GM12874 (cell line): ENCODE data around the gene COL4A4.

ENCODE experiments used
- CTCF ChIP-seq: IDR thresholded peaks from 2 replicates; pipeline ENCODE4 v1.5.1; 2011; ENCODE audit warnings: low read depth, mild to moderate bottlenecking, control low read depth, low read length, moderate library complexity; ENCODE audit not compliant: insufficient read depth

The COL4A4 gene

DNA sequence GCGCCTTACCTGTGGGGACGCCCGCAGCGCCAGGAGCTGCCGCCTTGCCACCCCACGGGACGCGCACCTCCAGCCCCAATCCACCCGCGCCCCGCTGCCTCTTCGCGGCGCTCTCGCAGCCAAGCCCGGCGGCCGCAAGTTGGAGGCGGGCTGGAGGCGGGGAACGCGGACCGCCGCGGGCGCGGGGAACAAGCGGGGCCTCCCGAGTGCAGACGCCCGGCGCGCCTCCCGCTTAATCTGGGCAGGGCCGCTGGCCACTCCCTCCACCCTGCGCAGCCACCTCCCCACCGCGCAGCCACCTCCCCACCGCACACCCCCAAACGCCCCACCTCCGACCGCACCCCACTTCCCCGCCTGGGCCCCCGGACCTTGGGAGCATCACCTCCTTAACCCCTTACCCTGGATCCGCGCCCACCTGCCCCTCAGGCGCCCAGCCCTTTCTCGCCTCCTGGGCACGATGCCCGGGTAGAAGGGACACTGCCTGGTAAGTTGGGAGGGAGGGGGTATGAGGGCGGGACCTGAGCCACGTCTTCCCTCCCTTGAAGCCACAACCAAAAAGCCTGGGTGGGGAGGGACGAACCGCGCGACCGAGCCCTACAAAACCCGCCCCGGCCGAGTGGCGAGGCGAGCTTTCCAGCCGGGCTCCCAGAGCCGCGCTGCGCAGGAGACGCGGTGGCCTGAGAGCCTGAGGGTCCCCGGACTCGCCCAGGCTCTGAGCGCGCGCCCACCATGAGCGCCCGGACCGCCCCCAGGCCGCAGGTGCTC is at the start of gene COL4A4, which contains the start of gene COL4A3:
COL4A4 (minus strand) TSS at position 208 of the 765 bp plus-strand sequence. CDS start 16,722 bp downstream, outside the sequence.
COL4A3 (plus strand) TSS at position 627 of the 765 bp plus-strand sequence; CDS start at position 730, 103 bp downstream.
- TF ChIP-seq CTCF, result no peak

GRCh38 chr2:227207573-227207972 is 43.6 kb upstream of the COL4A4 start:
- no peak for TF ChIP-seq CTCF

DNA sequence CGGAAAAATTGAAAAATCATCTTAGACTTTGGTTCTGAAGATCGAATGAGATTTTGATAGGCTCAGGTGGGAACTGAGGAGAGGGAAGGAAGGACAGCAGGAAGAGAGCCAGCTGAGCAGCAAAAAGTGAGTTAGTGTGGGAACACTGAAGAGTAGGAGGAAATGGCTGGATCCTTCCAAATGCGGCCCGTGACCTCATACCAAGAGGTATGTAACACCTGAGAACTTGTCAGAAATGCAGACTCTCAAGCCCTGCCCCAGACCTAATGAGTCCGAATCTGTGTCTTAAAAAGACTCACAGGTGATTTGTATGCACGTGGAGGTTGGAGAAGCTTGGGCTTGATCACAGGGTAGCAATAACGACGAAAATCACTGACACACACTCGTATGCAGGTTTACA is 42.4 kb upstream of the COL4A4 start:
- TF ChIP-seq CTCF, result no peak

- TF ChIP-seq CTCF, result no peak
These were observed 41.7 kb upstream of the COL4A4 start for GRCh38 chr2:227205701-227206100.

DNA sequence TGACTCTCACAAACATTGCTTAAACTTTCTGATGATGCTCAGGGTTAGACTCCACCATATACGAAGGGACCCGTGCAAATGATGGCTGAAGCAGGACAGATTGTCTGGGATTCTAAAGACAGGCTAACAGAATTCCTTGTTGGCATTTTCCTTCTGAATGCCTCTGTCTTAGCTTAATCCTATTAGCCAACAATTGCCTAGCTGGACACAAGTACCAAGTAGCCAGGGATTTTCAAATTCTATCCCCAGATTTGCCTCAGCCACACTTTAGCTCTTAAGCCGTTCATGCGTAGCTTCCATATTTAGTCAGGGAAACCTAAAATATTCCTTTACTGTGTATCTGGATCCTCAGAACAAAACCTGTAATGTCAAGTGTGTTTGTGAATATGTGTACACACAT is 40.4 kb upstream of the COL4A4 start:
- no peak for TF ChIP-seq CTCF

DNA sequence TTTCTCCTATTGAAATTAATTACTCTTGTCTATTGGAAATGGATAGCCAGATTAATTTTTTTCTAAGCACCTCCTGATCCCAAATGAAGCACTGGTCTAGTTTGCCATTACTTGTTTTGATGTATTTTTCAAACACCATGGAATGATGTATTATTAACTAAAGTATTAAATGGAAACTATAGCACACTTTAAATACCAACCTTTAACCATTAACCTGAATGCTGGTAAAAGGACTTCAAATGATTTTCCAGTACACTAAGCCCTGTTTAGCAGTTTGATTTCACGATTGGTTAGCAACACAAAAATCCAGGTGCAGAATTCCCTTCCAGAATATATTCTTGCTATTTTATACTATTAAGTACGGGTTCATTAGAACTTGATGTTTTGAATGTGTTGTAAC is 37.8 kb upstream of the COL4A4 start:
- no peak for TF ChIP-seq CTCF

GRCh38 chr2:227198866-227199265 is 34.9 kb upstream of the COL4A4 start:
- no peak for TF ChIP-seq CTCF
